IPS DF 4.7 (cell line): ENCODE measurements around the gene ARHGAP26.

Source experiments
- DNase-seq: peaks from one replicate; pipeline ENCODE4 v3.0.0-alpha.2; 2013; ENCODE audit warnings: low spot score; ENCODE audit errors: extremely low read depth

The ARHGAP26 gene

DNA sequence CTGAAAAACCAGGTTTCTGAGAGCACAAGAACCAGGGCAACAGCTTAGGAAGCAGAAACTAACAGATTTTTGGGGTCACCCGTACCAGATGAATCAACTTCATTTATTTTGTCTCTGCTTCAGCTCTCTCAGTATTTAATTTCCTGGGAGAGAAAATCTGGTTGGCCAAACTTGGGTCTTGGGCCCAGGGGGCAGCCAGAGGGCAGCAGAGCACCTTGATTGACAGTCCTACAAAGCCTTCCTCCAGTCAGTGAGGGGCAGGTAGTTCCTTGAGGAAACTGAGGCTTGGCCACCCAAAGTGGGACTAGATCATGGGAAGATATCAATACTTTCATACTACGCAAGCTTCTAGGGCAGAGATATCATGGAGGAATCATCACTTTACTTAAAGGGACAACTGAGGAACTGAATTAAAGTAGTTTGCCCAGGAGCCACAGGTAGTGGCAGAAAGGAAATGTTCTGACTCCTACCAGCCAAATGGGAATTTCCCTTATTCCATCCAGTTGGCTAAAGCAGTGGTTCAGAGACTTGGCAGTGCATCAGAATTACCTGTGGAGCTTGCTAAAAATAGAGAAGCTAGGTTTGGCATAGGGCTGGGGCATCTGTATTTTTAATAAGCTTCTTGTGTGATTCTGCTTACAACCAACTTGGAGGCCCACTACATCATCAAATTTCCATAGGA is 21.5 kb upstream of the ARHGAP26 start:
- DNase-seq: no peak

DNA sequence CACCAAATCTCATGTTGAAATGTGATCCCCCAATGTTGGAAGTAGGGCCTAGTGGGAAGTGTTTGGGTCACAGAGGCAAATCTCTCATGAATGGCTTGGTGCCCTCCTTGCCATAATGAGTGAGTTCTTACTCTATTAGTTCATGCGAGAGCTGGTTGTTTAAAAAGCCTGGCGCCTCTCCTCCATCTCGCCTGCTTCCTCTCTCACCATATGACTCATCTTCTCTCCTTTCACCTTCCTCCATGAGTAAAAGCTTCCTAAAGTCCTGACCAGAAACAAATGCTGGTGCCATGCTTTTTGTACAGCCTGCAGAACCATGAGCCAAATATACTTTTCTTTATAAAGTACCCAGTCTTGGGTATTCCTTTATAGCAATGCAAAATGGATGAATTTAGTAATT is 20.9 kb upstream of the ARHGAP26 start:
- DNase-seq: no peak

DNA sequence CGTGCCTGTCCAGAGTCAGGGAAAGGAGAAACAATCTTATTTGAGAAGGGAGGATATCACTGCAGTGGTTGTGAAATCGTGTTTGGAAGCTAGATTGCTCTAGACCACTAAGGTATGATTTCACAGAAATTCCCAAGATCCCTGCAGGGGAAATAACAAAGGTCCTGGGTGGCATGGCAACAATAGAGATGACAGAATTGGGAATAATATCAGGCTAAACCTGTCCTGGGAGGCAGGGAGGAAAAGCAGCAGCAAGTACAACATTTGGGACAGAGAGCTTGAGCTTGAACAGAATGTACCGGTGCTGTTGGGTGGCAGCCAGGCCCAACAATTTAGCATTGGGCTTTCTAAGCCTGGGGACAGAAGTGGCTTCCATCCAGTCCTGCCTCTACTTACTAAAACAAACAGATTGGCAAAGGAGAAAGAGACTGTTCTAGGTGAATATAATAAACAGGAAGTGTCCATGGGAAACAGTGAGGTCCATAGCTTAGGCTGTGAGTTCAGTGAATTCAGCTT is 17.0 kb upstream of the ARHGAP26 start:
- DNase-seq: no peak

- DNase-seq: no peak
These were observed 16.1 kb upstream of the ARHGAP26 start for GRCh38 chr5:142754031-142754430.

- no peak for DNase-seq
These were observed 13.6 kb upstream of the ARHGAP26 start for GRCh38 chr5:142756576-142756975.

GRCh38 chr5:142757564-142757963 is 12.6 kb upstream of the ARHGAP26 start:
- no peak for DNase-seq

DNA sequence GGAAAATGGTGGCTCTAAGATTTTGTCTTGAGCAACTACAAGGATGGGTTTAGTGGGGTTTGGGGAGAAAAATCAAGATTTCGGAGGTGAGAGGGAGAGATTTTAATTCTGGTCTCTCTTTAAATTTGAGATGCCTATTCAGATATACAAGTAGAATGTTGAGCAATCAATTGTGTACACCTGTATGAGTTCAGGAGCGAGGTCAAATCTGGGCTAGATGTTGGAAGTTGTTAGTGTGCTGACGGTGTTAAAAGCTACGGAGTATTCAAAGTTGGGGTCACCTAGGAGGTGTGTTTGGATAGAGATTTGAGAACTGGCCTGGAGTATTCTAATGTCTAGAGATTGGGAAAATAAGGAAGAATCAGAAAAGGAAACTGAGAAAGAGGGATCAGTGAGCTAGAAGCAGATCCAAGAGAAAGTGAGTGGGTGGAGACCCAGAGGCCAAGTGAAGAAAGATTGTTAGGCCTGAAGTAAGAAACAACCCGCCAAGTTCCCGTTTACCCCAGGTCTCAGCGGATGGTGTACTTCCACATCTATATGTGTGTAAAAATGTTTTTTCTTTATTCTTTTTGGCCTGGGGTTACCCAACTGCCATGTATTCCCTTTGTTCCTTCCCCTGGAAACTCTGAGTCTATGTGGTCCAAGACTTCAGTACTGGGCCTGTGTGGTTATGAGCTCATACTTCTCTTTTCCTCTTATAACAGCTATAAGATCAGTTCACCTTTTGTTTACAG is 11.9 kb upstream of the ARHGAP26 start:
- DNase-seq: no peak

GRCh38 chr5:142758796-142759145 is 11.4 kb upstream of the ARHGAP26 start:
- DNase-seq: no peak

- no peak for DNase-seq
These were observed 6.5 kb upstream of the ARHGAP26 start for GRCh38 chr5:142763701-142764100.

DNA sequence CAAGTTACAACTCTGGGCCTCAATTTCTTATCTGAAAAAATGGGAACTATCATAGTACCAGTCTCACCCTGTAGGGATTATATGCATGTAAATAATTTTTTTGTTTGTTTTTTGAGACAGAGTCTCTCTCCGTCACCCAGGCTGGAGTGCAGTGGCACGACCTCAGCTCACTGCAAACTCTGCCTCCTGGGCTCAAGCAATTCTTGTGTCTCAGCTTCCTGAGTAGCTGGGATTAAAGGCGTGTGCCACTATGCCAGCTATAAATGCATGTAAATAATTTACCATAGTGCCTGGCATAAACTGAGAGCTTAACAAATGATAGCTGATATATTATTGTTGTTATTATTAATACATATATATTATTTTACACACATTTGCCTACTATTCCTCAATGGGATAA is 3.0 kb upstream of the ARHGAP26 start:
- DNase-seq: no peak

DNA sequence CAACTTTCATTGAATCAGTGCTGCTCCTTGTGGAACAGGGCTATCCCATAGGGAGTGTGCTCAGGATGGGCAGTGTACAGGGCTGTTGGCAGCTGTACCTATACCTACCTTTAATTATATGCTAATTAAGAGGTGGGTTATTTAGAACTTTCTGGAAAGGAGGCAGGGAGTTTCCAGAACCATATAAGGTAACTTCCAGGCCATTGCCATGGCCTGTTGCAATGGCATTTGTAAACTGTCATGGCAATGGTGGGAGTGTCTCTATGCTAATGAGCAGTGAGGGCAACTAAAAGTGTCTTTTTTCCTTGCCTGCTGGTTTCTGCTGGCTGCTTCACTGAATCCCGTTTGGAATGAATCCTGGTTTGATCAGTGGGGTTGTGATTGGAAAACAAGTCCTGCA is 2.3 kb upstream of the ARHGAP26 start:
- no peak for DNase-seq

- no peak for DNase-seq
These were observed 855 bp upstream of the ARHGAP26 start for GRCh38 chr5:142769251-142769792.

DNA sequence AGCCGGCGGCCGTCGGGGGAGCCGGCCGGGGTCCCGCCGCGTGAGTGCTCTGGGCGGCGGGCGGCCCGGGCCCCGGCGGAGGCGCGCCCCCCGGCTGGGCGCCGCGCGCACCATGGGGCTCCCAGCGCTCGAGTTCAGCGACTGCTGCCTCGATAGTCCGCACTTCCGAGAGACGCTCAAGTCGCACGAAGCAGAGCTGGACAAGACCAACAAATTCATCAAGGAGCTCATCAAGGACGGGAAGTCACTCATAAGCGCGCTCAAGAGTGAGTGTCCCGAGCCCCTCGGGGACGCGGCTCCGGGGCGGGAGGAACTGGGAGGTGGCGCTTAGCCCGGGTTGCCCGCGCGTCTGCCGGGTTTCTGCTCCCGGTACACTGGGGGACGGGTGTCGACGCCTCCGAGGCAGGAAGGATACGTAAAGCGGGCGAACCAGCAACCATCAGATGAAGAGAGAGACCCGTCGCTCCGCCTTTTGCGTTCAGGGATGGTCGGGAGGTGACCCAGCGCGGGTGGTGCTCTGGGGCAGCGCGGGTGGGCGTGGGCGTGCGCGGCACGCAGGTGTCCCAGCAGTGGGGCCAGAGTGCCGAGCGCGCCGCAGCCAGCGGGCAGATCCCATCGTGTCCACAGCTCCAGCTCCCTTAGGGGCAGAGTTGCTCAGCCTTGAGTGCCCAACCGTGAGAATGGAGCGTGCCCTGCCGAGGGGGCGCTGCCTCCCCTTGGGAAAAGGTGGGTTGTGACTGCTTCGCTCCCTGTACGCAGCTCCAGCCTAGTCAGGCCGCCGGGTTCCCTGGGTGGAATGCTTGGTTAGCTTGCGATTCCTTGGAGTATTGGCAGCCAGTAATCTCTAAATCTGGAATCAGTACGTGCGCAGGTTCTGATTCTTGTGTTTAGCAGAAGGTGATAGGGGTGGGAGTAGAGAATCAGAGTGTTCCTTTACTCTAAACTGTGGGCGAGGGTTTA is 753 bp downstream of the ARHGAP26 start:
- DNase-seq: no peak

GRCh38 chr5:142771666-142772065 is 1.5 kb downstream of the ARHGAP26 start:
- DNase-seq: no peak

GRCh38 chr5:142772446-142773293 is 2.5 kb downstream of the ARHGAP26 start:
- no peak for DNase-seq

DNA sequence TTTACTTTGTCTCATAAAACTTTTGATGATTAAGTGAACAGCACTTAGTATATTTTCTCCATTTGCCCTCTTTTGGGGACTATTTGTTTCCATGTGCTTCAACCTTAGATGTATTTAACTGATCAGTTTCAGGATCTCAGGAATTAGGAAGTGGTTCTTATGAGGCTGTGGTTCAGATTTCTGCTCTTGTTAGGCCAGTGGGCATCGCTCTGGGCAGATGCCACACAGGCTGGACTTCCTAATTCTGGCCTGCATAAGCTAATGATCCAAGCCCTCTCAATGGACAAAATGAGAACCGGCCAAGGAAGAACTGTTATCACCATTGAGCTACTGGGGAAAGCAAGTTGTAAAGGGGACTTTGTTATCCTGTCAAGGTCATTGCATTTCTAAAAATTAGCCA is 6.9 kb downstream of the ARHGAP26 start:
- no peak for DNase-seq

GRCh38 chr5:142777850-142778249 is 7.7 kb downstream of the ARHGAP26 start:
- no peak for DNase-seq

DNA sequence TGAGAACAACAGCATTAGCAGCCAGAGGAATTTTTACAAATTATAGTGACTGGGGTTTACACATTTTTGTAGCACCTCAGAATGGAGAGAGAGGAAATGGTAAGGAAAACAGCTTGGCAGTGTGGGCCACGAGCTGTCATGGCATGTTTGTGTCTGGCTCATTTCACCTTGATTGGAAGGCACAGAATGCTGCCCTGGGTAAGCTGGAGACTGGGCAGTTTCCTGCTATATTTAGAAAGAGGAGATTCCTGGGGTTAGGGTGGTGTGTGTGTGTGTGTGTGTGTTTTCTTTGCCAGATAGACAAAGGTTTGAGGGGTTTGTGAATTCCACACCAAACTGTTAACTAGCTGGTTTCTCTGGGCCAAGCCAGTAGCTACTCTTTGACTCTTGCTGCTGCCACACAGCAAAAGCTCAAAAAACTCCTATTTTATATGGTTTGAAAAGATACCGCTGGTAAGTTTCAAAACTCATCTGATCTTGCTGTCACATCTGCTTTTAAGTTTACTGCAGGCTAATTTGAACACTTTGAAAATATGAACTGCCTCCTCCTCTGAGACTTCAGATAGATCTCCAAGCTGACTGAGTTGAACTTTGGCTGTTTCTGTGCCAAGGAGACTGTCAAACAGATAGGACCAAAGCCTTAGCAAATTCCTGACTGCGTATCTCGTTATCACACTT is 9.1 kb downstream of the ARHGAP26 start:
- DNase-seq: no peak

GRCh38 chr5:142780871-142781270 is 10.7 kb downstream of the ARHGAP26 start:
- no peak for DNase-seq

DNA sequence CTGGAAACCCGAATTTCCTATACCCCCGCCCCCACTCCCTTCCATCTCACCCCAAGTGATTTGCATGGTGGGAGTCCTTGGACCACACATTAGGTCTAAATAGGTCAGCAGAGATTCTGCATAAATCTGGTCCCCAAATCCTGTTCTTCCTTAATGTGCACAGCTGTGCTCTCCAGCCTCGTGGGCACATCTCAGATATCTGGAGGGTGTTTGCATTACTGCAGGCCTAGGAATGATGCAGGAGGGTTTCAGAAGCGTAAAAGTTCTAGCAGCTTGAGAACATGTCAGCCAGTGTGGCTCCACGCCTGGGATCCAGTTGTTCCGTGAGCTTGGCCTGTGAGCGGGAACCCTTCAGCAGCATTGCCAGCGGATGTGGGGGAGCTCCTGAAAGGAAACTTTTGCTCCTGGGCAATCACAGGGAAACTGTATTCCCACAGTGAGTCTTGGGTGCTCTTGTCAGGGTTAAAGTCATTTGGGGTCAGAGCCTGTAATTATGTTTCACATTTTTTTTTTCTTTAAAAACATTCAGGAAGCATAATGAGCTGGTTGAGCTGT is 12.9 kb downstream of the ARHGAP26 start:
- DNase-seq: no peak
